ENCODE results near the gene EARS2.
"Not testable (repeated sequence)": the region's sequence is repeated elsewhere in the genome, so short reads cannot be mapped to it uniquely, and the experiment has no call there.

DNA sequence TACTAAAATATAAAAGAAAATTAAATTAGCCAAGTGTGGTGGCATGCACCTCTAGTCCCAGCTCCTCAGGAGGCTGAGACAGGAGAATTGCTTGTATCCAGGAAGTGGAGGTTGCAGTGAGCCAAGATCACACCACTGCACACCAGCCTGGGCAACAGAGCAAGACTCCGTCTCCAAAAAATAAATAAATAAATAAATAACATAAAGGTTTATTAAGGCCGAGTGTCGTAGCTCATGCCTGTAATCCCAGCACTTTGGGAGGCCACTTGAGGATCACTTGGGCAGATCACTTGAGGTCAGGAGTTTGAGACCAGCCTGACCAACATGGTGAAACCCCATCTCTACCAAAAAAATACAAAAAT, 16.4 kb downstream of the EARS2 start:
- not testable (repeated sequence) for TF ChIP-seq CTCF (conservative IDR thresholded peaks at IDR 0.05; ENCODE audit: low read depth, low read length); EZH2 (IDR thresholded peaks at IDR 0.05; ENCODE audit: borderline replicate concordance, low read depth, low read length, poor library complexity, severe bottlenecking)
